ENCODE data around the gene NOP16.

Gene NOP16, protein sequence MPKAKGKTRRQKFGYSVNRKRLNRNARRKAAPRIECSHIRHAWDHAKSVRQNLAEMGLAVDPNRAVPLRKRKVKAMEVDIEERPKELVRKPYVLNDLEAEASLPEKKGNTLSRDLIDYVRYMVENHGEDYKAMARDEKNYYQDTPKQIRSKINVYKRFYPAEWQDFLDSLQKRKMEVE

DNA sequence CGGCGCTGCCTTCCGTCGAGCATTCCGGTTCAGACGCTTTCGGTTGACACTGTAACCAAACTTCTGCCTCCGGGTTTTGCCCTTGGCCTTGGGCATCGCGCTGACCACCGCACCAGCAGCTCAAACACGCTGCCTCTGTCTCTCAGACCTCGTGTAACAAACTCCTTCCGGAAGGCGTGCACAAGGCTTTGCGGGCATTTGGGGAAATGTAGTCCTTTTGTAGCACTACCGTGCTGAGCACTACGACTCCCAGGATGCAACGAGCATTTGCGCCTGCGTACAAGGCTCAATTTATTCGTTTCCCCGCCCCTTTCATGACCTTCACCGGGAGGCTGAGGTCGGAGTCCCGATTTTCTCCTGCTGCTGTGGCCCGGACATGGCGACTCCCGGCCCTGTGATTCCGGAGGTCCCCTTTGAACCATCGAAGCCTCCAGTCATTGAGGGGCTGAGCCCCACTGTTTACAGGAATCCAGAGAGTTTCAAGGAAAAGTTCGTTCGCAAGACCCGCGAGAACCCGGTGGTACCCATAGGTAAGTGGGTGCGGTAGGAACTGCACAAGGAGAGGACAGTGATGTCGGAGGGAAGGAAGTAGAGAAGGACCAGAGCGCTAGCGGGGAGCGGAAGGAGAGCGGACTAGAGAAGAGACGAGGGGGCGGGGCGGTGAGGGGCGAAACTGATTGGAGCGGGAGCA, at the start of gene NOP16, which contains the start of gene HIGD2A:
Gene NOP16, minus strand, starts transcription at position 155 of the 691 bp plus-strand sequence. Its CDS starts 59 bp downstream, at position 96.
Gene HIGD2A, plus strand, starts transcription at position 308 of the 691 bp plus-strand sequence. Its CDS starts 69 bp downstream, at position 377.
- peak; percentile 98 for DNase-seq

DNA sequence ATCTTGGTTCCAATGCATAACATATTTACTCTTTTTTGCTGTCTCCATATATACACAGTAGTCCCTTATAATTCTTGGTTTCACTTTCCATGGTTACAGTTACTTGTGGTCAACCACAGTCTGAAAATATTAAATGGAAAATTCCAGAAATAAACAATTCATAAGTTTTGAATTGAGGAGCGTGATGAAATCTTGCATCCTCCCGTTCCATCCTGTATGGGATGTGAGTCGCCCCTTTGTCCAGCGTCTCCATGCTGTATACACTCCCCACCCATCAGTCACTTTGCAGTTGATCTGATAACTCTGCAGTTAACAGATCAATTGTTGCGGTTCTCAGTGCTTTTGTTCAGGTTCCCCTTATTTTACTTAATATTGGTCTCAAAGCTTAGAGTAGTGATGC, 48.3 kb upstream of the NOP16 start:
- DNase-seq, result no peak

DNA sequence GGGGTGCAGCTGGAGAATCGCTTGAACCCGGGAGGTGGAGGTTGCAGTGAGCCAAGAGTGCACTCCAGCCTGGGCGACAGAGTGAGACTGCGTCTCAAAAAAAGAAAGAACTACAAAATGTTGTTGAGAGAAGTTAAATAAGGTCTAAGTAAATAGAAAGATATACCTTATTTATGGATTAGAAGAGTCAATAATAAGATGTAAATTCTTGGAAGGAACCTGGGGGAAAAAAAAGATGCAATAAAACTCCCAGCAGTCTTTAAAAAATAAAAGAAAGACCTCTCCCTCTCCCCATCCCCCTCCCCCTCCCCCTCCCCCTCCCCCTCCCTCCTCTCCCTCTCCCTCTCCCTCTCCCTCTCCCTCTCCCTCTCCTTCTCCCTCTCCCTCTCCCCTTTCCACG, 44.3 kb upstream of the NOP16 start:
- no peak for DNase-seq

DNA sequence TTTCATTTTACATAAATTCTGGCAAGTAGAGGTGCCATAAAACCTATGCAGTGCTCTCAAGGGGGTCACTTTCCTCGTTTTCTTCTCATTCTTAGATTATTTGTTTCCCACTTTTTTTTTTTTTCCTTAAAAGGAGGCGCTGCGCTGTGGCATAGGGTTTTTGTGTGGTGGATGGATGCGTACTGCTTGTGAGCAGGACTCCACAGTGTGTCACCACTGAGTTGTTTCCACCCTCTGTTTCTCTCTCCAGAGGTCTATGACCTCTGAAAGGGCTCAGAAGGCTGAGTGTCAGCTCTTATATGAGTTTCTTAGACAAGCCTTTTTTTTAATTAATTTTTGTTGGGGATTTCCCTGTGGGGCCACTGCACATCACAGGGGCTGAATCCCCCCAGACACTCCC, 41.6 kb upstream of the NOP16 start:
- DNase-seq, result no peak

DNA sequence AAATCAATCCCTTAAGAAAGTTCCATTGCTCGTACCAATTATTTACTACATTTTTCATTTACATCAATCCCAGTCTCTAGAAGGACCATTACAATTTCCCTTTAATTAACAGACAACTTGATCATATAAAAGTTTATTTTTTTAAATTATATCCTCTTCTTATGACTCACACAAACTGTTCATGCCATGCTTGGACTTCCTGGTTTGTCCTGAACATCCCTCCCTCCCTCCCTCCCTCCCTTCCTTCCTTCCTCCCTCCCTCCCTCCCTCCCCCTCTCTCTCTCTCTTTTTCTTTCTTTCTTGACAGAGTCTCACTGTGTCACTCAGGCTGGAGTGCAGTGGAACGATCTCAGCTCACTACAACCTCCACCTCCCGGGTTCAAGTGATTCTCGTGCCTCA, 39.6 kb upstream of the NOP16 start:
- DNase-seq, result no peak

DNA sequence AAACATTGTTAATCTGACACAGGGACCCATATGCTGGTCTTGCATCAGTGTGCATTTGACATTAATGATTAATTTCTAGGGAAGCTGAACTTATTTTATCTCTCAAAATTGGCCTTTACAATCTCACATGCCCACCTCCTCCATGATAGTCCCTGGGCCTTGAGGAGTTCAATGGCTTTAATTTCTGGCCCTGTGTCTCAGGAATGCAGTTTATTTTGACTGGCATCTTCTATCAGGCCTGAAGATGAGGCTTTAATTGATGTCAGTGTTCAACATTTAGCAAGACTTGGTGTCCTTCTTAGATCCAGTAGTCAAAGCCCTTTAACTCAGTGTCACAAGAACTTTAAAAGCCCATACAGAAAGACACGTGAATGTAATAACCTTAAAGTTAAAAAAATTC, 38.5 kb upstream of the NOP16 start:
- DNase-seq, result no peak

DNA sequence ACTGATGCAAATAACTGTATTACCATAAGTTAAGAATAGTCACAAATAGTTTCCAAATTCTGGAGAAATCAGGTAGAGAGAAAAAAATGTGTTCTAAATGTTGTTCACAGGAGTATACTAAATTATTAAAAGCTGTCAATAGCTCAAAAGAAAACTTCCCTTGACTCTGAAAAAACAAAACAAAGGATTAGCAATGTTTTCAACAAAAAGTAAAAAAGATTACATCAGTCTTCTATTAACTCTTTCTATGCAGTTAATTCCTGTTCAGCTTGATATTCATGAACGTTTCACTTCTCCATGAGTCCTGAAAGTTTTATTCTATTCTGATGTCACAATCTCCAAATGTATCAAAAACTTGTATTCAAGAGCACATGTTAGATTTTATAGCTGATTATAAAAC, 37.4 kb upstream of the NOP16 start:
- no peak for DNase-seq

DNA sequence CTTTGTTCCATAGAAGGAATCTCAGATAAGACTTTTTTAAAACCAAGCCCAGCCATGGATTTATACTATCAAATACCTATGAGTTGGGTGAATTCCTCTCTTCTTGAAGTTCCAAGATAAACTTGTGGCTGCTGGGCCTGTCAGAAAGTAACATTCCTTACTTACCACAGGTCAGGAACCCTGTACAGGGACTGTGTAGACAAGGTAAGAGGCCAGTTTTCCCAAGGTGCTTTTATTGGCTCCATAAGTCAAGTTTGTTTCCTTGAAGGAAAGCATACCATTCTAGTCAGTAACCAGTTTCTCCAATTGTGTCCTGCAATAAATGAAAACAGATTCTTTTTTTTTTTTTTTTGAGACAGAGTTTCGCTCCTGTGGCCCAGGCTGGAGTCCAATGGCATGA, 36.7 kb upstream of the NOP16 start:
- no peak for DNase-seq

DNA sequence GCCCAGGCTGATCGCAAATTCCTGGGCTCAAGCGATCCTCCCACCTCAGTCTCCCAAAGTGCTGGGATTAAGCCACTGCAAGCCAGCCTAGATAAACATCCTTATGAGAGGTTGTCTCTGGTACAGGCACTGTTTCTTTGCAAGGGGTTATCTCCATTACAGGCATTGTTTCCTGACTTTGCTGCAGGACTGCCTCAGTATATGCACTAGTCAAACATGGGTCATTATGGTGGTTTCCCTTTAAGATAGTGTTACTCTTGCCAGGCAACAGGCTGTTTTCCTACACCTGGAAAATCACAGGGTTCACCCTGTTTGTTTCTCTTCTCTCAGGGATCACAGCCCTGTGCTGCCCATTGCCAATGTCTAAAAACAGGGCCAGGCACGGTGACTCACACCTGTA, 35.8 kb upstream of the NOP16 start:
- DNase-seq, result no peak

DNA sequence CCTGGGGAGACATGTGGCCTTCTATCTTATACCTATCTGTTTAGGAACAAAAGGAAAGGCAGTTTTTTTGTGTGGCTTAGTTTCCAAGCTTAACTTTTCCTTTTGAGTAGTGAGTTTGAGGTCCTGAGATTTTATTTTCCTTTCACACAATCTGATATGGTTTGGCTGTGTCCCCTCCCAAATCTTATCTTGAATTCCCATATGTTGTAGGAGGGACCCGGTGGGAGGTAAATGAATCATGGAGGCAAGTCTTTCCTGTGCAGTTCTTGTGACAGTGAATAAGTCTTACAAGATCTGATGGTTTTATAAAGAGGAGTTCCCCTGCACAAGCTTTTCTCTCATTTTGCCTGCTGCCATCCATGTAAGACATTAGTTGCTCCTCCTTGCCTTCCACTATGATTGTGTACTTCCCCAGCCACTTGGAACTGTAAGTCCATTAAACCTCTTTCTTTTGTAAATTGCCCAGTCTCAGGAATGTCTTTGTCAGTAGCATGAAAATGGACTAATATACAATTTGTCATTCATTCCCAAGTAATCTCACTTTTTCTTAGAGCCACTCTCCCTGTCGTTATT, 32.7 kb upstream of the NOP16 start:
- DNase-seq, result no peak

DNA sequence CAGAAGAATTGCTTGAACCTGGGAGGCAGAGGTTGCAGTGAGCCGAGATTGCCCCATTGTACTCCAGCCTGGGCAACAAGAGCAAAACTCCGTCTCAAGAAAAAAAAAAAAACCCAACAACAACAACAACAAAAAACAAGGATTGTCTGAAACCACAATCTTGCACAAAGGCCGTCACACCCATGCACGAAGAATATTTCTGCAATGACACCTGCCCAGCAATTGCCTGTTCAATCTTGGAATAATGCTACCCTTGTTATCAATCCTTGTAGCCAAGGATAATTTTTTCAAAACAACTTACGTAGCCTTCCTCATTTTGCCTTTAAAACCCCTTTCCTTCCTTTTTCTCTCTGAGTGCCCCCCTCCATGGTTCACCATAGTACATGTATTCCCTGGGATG, 31.7 kb upstream of the NOP16 start:
- DNase-seq, result no peak

DNA sequence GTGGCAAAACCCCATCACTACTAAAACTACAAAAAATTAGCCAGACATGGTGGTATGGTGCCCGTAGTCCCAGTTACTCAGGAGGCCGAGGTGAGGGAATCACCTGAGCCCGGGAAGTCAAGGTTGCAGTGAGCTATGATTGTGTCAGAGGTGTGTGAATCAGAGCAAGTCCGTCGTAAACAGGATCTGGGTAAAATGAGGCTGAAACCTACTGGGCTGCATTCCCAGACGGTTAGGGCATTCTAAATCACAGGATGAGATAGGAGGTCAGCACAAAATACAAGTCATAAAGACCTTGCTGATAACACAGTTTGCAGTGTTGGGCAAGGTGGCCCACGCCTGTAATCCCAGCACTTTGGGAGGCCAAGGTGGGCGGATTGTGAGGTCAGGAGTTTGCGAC, 29.9 kb upstream of the NOP16 start:
- no peak for DNase-seq

DNA sequence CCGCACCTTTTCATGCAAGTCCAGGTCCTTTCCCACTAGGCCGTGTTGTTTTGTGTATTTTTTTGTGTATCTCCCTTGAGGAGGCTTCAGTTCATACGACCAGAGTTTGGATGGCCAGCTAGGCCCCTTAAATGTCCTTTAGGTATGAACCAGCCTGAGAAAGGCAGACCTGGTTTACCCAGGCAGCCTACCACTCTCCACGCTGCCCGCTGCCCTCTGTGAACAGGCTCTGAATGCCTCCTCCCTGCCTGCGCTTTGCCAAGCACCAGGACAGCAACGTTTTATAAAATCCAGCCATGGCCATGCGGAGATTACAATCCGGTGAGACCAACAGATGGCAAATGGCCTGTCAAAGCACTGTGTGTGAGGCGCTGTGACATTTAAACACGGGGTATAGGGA, 28.6 kb upstream of the NOP16 start:
- DNase-seq, result no peak

DNA sequence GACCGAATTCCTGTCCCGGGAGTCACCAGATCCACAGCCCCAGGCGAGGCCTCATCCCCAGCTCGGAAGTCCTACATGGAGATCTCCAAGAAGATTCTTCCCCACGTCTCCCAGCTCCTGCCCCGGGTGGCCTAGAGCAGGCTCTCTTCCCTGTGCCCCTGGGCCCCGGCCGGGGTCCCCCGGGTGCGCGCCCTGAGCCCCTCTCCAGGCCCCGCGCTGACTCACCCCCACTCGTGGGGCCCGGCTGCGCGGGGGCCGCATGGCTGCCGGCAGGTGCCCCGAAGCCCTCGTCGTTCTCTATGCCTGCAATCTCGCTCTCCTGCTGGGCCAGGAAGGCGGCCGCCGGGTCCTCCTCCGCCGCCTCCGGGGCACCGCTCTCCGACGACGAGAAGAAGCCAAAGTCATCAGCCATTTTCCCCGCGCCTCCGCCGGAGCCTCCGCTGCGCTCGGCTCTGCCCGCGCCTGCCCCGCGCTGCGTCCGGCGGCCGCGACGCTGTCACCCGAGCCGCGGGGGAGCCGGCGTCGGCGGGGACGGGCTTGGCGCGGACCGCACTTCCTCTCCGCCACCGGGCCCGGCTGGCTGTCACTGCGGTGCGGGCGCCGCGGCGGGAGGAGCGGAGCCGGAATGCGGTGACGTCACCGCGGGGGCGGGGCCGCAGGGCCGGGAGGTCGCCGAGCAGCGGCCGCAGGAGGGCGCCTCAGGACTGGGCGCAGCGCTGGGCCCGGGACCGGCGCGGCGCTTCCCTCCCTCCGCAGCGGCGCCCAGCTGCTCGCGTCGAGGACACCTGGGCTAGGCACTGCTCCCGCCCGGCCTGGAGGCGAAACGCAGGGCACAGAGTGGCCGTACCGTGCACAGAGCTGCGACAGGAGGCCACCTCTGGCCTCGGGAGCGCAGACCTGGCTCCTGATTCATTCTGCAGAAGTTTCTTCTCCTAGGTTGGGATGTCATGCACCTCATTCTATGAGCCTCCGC, 27.8 kb upstream of the NOP16 start, which contains the start of gene CLTB:
Gene CLTB, minus strand, starts transcription at position 588 of the 973 bp plus-strand sequence. Its CDS starts 176 bp downstream, at position 412.
- DNase-seq, result peak; percentile 49

DNA sequence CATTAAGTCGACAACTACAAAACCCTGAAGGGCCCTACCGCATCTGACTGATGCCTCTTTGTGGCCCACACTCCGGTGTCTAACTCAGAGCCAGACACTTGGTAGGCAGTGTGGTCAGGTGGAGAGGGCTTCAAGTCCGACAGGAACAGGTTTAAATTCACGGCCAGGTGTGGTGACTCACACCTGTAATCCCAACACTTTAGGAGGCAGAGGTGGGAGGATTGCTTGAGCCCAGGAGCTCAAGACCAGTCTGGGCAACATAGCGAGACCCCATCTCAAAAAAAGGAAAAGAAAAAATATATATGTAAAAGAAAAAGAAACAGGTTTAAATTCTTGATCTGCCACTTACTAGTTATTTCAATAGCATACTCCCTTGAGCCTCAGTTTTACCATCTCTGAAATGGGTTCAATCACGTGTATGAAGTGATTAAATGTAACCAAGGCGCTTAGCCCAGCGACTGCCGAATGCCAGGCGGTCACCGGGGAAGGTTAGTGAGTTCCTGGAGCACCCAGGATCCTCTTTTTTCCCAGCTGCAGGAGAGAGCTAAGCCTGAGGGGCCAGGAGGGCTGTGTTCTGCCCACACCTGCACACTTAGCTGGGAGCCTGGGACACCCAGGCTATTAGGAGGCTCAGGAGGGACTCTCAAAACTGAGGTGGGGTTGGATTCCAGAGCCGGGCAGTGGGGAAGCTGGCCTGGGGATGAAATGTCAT, 27.0 kb upstream of the NOP16 start:
- no peak for DNase-seq

DNA sequence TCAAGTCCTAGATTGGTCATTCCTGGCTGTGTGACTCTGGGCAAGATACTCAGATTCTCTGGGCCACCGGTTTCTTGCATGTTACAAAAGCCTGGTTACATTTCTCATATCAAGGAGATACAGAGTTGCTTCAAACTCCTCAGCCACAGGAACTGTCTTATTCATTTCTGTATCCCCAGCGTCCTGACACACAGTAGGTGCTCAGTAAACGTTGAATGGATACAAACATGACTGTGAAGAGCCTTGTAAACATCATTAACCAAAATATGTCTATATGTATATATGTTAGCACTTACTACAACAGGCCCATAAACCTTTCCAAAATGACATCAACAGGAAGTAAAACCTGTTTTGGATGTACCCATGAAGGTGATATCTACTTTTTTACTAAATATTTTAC, 26.3 kb upstream of the NOP16 start:
- DNase-seq, result no peak

DNA sequence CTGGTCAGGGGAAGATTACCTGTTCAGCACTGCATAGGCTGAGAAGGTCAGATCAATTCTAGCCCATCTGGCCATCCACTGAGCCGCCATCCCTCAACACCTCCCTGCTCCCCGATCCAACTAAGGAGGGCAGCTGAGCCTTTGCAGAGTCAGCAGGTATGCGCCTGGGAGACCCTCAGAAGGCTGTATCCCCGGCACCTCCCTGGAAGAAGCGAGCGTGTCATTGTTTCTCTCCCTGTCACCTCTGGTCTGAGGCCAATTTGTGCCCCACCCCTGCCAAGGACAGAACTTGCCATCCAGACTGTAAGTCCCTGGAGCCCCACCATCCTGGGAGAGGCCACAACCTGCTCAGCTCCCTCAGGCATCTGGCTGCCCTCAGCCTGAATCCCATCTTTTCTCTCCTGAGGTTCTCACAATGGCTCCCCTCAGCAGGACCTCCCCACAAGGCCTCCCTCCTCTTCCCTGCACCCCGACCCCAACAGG, 25.4 kb upstream of the NOP16 start:
- DNase-seq, result no peak

DNA sequence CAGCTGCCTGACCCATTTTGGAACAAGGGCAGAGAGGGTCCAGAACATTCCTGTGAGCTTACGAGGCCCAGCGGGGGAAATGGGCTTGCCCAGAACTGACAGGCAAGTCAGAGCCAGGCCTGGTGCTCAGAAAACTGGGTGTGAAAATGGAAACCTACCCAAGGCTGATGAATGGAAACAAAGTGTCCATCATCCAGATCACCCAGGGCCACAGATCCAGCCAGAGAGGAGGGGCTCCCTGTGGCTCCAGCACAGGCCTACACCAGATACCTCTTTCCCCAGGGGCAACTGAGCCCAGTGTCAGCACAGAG, 24.8 kb upstream of the NOP16 start:
- no peak for DNase-seq

DNA sequence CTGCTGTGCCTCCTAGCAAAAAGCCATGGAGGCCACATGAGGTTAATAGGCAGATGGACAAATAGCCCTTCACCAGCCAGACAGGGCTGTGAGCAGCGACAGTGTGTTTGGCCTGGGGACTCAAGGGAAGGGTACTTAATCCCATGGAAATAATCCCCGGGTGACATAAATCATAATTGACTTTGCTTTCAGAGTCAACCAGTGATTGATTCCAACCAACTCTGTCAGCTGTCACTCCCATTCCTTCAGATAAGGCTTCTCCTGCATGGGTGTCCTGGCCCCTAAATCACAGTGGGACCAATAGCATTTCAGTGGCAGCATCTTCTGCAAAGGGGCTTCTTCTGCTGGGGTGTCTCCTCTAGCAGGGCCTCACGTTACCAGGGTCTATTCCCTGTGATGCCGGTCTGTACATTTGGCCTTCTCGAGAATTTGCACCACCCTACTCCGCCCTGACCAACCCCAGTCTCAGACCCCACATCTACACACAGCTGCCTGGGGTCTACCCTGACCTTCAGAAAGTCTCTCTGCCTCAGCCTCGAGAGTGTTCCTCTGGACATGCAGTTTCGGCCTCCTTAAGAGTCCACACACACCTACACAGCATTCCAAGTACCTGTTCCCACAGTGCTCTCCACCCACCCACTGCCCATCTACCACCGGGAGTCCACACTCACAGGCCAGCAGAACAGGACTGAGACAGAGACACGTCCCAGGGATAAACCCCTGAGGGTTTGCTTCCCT, 24.3 kb upstream of the NOP16 start:
- no peak for DNase-seq

DNA sequence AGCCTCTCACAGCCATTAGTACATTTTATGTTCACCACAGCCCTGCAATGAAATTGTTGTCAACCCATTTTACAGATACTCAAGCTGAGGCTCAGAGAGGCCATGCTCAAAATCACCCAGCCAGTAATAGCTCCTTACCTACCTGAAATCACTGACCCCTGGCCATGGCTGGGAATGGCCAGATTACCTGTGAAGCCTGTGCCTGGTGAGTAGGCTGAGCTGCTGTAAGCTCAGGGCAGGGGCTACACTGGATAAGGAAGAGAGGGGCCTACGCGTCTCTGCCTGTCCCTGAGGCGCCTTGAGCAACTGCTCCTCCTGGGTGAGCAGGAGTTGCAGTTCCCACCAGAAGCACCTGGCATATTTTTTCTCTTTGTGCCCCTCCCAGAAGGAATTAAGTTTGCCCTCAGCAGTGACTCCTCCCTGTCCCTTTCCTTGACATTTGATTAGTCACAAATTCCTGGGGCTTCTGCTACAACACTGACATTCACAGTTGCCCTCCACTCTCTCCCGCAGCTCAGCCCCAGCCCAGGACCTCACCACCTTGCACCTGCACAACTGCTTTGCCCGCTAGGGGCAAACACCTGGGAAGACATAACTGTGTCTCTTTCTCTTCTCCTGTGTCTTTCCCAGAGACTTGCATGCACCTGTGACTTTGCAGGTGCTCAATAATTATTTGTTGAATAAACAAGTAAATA, 22.2 kb upstream of the NOP16 start:
- no peak for DNase-seq

DNA sequence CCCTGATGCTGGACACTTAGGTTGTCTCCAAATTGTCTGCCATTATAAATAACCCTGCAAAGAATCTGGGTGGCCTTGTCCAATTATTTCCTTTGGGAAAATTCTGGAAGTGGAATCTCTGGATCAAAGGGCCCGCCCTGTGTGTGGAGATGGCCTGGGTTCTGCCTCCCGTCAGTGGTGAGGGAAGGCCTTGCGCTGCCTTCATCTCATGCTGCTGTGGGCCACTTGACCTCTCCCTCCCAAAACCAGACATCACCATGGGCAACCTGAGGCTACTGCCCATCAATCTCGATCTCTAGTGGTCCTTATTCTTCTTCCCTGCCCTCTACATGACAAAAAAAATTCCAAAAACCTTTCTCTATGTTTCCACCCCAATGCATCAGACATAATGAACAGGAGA, 21.4 kb upstream of the NOP16 start:
- no peak for DNase-seq
